ENCODE results near the gene CNTNAP5. TPM values are rescaled to one million over a fixed set of nuclear protein-coding genes. Genes with fewer than 3 reads are reported as not detected.

The CNTNAP5 gene
- total and polyA plus RNA-seq, 2 donors (not counting 1 experiment from before 2014, with no cell fraction given), result not detected

- Histone ChIP-seq H3K4me3 (ENCODE audit: control extremely low read depth in 1 of 5, extremely low read depth in 1 of 5, insufficient read depth in 1 of 5, low read depth in 2 of 5, low read length in 4 of 5) (no peak overlapping the region), H2AFZ (ENCODE audit: insufficient read depth, low read depth, low read length, poor library complexity, severe bottlenecking) (no peak overlapping the region), H3K9ac (ENCODE audit: low read length) (no peak overlapping the region), H3K79me2 (ENCODE audit: control insufficient read depth, insufficient read depth, low read length) (no peaks in the 10 kb centered on the region), H4K20me1 (ENCODE audit: control insufficient read depth, insufficient read depth, low read length, poor library complexity, severe bottlenecking) (no peaks in the 10 kb centered on the region), H3K27ac (ENCODE audit: low read length in 2 of 2) (no peak overlapping the region), H3K27me3 (replicated peaks in 1 of 4; ENCODE audit: control extremely low read depth in 1 of 4, control insufficient read depth in 3 of 4, insufficient read depth in 4 of 4, low read length in 3 of 4) (no peaks in the 10 kb centered on the region), H3K4me1 (ENCODE audit: control insufficient read depth in 2 of 2, insufficient read depth in 2 of 2, low read length in 2 of 2) (no peaks in the 10 kb centered on the region), H3K4me2 (replicated peaks; ENCODE audit: low read depth, low read length, poor library complexity, severe bottlenecking) (no peak overlapping the region), H3K36me3 (replicated peaks in 1 of 2; ENCODE audit: control extremely low read depth in 1 of 2, control insufficient read depth in 1 of 2, extremely low read depth in 1 of 2, insufficient read depth in 2 of 2, low read length in 1 of 2) (no peaks in the 10 kb centered on the region), H3K9me3 (ENCODE audit: control extremely low read depth in 1 of 3, control insufficient read depth in 2 of 3, insufficient read depth in 1 of 3, low read length in 2 of 3) (peaks cover 0 to 2% (median 2%) of the 10 kb centered on the region in 3 donors)
- Mint-ChIP-seq H3K27ac (no peak overlapping the region), H3K4me1 (no peaks in the 10 kb centered on the region), H3K9me3 (ENCODE audit: insufficient read depth) (peaks cover under 1% of the 10 kb centered on the region), H3K4me3 (no peak overlapping the region), H3K27me3 (no peaks in the 10 kb centered on the region)
- DNase-seq (no peak), ATAC-seq (ENCODE audit: low read depth) (no peak)
- ChIA-PET POLR2A (no interaction called here), CTCF (no interaction called here)
- TF ChIP-seq EZH2 (IDR thresholded peaks at IDR 0.05; ENCODE audit: borderline replicate concordance, insufficient read depth, low read depth, low read length, poor library complexity, severe bottlenecking), result no peak
- no CpG with 5 or more reads among the region's 4 CpGs for WGBS (ENCODE audit: insufficient coverage)
- intact Hi-C loops (cut with micrococcal nuclease), result no loop called here
Measured at GRCh38 chr2:124369181-124369580, 344.1 kb downstream of the CNTNAP5 start.

- Histone ChIP-seq H3K27me3 (replicated peaks in 1 of 4; ENCODE audit: control extremely low read depth in 1 of 4, control insufficient read depth in 3 of 4, insufficient read depth in 4 of 4, low read length in 3 of 4) (no peaks in the 10 kb centered on the region), H3K4me2 (replicated peaks; ENCODE audit: low read depth, low read length, poor library complexity, severe bottlenecking) (no peak overlapping the region), H3K4me1 (ENCODE audit: control insufficient read depth in 2 of 2, insufficient read depth in 2 of 2, low read length in 2 of 2) (no peaks in the 10 kb centered on the region), H3K4me3 (ENCODE audit: control extremely low read depth in 1 of 5, extremely low read depth in 1 of 5, insufficient read depth in 1 of 5, low read depth in 2 of 5, low read length in 4 of 5) (no peak overlapping the region), H3K9me3 (ENCODE audit: control extremely low read depth in 1 of 3, control insufficient read depth in 2 of 3, insufficient read depth in 1 of 3, low read length in 2 of 3) (no peaks in the 10 kb centered on the region), H2AFZ (ENCODE audit: insufficient read depth, low read depth, low read length, poor library complexity, severe bottlenecking) (no peak overlapping the region), H3K9ac (ENCODE audit: low read length) (no peak overlapping the region), H3K79me2 (ENCODE audit: control insufficient read depth, insufficient read depth, low read length) (no peaks in the 10 kb centered on the region), H4K20me1 (ENCODE audit: control insufficient read depth, insufficient read depth, low read length, poor library complexity, severe bottlenecking) (no peaks in the 10 kb centered on the region), H3K27ac (ENCODE audit: low read length in 2 of 2) (no peak overlapping the region), H3K36me3 (replicated peaks in 1 of 2; ENCODE audit: control extremely low read depth in 1 of 2, control insufficient read depth in 1 of 2, extremely low read depth in 1 of 2, insufficient read depth in 2 of 2, low read length in 1 of 2) (no peaks in the 10 kb centered on the region)
- Mint-ChIP-seq H3K27ac (no peak overlapping the region), H3K4me3 (no peak overlapping the region), H3K9me3 (ENCODE audit: insufficient read depth) (peaks cover 6% of the 10 kb centered on the region), H3K27me3 (no peaks in the 10 kb centered on the region), H3K4me1 (no peaks in the 10 kb centered on the region)
- intact Hi-C loops (cut with micrococcal nuclease), result no loop called here
- CTCF ChIA-PET, result no interaction called here
- WGBS (ENCODE audit: insufficient coverage), result no CpG with 5 or more reads among the region's 3 CpGs
- no peak for ATAC-seq (ENCODE audit: low read depth)
- no peak for DNase-seq
- POLR2A ChIA-PET, result no interaction called here
- TF ChIP-seq CTCF (IDR thresholded peaks at IDR 0.05), result no peak
- TF ChIP-seq EZH2 (IDR thresholded peaks at IDR 0.05; ENCODE audit: borderline replicate concordance, insufficient read depth, low read depth, low read length, poor library complexity, severe bottlenecking), result no peak
Measured at GRCh38 chr2:124380221-124380749, 355.2 kb downstream of the CNTNAP5 start.
